GM20431 (cell line): ENCODE measurements around the gene KRTAP10-3.
"Not testable (repeated sequence)": the region's sequence is repeated elsewhere in the genome, so short reads cannot be mapped to it uniquely, and the experiment has no call there.

Experiments
- in situ Hi-C: fragments of 300-500 bp; cut with MseI, MboI; formaldehyde crosslinking; loops from one replicate; pipeline ENCODE4 v1.15.0; 2020; ENCODE audit warnings: low sequenced_read_pairs; ENCODE audit not compliant: unreplicated experiment

Gene KRTAP10-3

DNA sequence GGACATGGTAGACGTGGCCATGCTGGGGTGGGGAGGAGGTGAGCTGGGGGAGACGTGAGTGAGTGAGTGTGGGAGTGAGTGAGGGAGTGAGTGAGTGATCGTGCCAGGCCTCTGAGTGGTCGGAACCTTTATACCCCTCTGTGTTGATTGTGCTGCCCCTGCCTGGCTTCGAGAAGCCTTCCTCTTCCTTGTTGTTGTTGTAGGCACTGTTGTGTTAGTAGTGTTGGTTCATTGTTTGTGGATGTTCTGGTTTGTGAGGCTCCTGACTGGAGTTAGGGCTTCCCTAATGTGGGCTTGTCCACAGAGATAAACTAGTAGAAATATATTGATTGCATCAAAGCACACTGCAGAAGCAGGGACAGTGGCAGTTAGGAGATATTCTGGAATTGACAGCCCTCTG lies at the start of gene KRTAP10-3:
KRTAP10-3 (minus strand) TSS at position 101 of the 400 bp plus-strand sequence; CDS start at position 21, 80 bp downstream.
- in situ Hi-C loops: no loop called here

GRCh38 chr21:44606495-44606894 lies 47.9 kb upstream of the KRTAP10-3 start:
- in situ Hi-C loops: no loop called here

DNA sequence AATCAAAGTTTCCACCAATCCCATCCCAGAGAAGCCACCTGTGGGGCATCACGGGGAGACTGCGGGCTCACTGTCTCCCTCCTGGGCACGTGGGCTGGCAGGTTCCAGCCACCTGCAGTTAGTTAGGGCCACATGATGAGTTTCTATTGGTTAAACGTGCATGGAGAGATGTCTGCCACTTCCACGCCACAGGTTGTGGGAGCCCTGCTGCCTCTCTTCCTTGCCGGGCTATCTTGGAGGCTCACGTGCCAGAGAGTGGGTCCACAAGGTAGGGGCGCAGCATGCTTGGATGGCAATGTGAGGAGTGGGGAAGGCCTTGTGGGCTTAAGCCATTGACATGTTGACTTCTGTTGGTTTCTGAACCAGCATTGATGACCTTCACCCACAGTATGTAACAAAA lies 45.3 kb upstream of the KRTAP10-3 start:
- in situ Hi-C loops: no loop called here

- in situ Hi-C loops: no loop called here
Measured at GRCh38 chr21:44603109-44603875, 44.7 kb upstream of the KRTAP10-3 start.

DNA sequence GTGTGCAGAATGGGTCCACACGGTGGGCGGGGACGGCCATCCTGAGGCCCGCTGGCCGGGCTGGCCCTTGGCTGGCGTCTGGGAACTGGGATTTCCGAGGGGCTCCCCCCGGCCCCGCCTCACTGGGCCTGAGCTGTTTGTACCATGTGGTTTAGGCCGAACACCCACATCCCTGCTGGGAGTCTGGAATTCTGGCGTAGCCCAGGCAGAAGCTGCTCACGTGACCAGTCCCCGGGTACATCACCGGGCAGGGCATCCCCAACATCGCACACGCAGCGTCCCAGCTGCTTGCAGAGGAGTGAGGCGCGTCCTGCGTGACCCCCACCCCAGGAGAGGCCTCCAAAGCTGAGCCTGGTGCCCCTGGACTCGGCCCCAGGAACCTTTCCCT lies 43.9 kb upstream of the KRTAP10-3 start:
- in situ Hi-C loops: no loop called here

DNA sequence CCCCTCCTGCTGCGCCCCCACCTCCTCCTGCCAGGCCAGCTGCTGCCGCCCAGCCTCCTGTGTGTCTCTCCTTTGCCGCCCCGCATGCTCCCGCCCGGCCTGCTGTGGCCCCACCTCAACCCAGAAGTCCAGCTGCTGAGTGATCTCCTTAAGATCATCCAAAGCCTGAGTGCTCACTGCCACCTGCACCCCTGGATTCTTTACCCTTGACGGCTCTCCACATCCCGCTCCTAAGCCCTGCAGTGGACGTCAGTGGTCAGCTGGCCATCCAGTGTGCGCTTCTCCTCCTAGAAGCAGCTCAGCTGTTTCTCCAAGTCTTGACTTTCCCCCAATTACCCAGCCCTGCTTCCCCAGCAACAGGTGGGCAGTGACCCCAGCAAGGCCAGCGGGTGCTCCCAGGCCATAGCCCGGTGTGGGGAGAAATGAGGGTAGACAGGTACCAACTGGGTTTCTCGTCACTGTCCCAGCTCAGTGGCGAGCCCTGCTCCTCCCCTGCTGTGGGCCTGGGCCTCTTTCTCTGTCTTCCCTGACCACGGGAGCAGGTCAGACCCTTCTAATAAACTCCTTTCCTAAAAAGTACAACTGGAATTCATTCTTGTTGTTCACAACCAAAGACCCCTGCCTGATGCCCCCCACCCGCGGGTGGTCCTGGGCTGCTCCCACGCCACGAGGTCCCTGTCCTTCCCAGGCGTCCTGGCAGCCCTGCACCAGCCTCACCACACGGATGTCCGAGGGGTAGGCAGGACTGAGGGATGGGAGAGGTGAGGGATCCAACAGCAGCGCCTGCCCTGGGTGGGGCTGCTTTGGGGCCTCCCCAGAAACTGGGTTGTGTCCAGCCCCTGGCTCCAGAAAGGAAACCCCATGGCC lies 43.2 kb upstream of the KRTAP10-3 start:
- in situ Hi-C loops: no loop called here

DNA sequence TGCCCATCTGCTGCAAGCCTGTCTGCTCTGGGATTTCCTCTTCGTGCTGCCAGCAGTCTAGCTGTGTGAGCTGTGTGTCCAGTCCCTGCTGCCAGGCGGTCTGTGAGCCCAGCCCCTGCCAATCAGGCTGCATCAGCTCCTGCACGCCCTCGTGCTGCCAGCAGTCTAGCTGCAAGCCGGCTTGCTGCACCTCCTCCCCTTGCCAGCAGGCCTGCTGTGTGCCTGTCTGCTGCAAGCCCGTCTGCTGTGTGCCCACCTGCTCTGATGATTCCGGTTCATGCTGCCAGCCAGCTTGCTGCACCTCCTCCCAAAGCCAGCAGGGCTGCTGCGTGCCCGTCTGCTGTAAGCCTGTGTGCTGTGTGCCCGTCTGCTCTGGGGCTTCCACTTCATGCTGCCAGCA lies 42.5 kb upstream of the KRTAP10-3 start:
- in situ Hi-C loops: not testable (repeated sequence)

- in situ Hi-C loops: not testable (repeated sequence)
Measured at GRCh38 chr21:44600118-44600978, 41.8 kb upstream of the KRTAP10-3 start, which contains the start of gene KRTAP10-7. TSS of gene KRTAP10-7 (plus strand) at chr21:44600597. CDS start at chr21:44600622, 25 bp downstream.

DNA sequence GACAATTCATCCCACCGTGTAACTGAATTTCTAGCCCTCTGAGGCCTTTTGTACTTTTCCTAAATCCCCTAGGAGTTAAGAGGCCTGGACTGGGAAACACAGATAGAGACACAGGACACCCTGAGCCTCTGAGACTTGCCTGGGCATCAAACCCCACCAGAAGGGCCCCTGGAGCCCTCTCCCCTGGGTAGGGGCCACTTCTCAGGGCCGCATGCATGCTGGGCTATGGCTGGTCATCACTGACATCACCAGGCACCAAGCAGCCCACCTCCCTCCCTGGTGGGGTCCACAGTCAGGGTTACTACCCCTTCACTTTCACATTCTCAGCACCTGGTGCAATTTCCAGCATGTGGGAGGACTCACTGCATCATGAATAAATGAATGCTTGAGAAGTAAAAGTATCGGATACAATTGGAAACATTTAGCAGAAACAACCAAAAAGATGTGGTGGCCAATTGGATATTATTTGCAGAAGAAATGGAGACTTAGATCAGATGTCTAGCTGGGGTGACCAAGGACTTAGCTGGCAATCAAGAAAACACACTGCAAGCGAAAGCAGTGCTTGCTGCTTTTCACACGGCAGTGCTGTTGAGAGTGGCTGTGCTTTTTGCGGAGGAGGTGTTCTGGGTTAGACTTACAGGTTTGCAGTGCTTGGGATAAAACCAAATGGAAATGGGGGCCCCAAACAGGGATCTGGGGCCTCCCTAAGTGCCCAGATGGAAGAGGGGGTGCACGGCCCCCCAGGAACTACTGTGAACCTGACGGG lies 40.9 kb upstream of the KRTAP10-3 start:
- in situ Hi-C loops: no loop called here

- in situ Hi-C loops: no loop called here
Measured at GRCh38 chr21:44598061-44598460, 39.5 kb upstream of the KRTAP10-3 start.

GRCh38 chr21:44596068-44596725 lies 37.6 kb upstream of the KRTAP10-3 start:
- in situ Hi-C loops: no loop called here

- in situ Hi-C loops: no loop called here
Measured at GRCh38 chr21:44595524-44595923, 36.9 kb upstream of the KRTAP10-3 start.

GRCh38 chr21:44594406-44594916 lies 35.9 kb upstream of the KRTAP10-3 start:
- in situ Hi-C loops: no loop called here

GRCh38 chr21:44593598-44594405 lies 35.2 kb upstream of the KRTAP10-3 start:
- in situ Hi-C loops: no loop called here

GRCh38 chr21:44592446-44593311 lies 34.1 kb upstream of the KRTAP10-3 start, which contains the start of gene KRTAP10-6:
TSS of gene KRTAP10-6 (minus strand) at chr21:44592505. CDS start at chr21:44592484, 21 bp downstream.
- in situ Hi-C loops: no loop called here

- in situ Hi-C loops: not testable (repeated sequence)
Measured at GRCh38 chr21:44591801-44592130, 33.2 kb upstream of the KRTAP10-3 start.
